Right cardiac atrium (tissue), 5 donors: Measurements from ENCODE around the gene APC. TPM values are rescaled to one million over a fixed set of nuclear protein-coding genes. Genes with fewer than 3 reads are reported as not detected.

ENCODE experiments used
- ATAC-seq, 2 donors: fragments of 200-7000 bp; cut with Tn5 transposase; one replicate each; pipeline versions ENCODE4 v1.8.0 to v1.9.1; 2020; ENCODE audit warnings: moderate library complexity in 2 of 2, mild to moderate bottlenecking in 1 of 2
- DNase-seq, 3 donors: peaks; one replicate each; pipeline ENCODE4 v3.0.0-alpha.2; 2020
- H3K27ac ChIP-seq: one replicate; pipeline ENCODE4 v1.5.1; 2013; ENCODE audit warnings: mild to moderate bottlenecking, low read length, control low read depth, moderate library complexity
- H3K27me3 ChIP-seq: one replicate; pipeline ENCODE4 v1.6.1; 2013; ENCODE audit not compliant: control insufficient read depth, insufficient read depth
- H3K4me1 ChIP-seq: one replicate; pipeline ENCODE4 v1.6.1; 2013; ENCODE audit warnings: low read length; ENCODE audit not compliant: control insufficient read depth, insufficient read depth
- H3K4me3 ChIP-seq: one replicate; pipeline ENCODE4 v1.5.1; 2013; ENCODE audit warnings: low read length, control low read depth
- H3K9me3 ChIP-seq: one replicate; pipeline ENCODE4 v1.6.1; 2013; ENCODE audit warnings: low read length; ENCODE audit not compliant: control insufficient read depth
- WGBS: extraction: QIAGEN DNeasy Blood & Tissue Kit; methylation state at CpG from one replicate; pipeline ENCODE4 v1.1.7; 2013; 5-methylcytosine and 5-hydroxymethylcytosine counted together
- intact Hi-C, 4 donors: fragments of 100-400 bp; cut with DNase I; formaldehyde crosslinking; loops; one replicate each; pipeline versions ENCODE4 v1.11.0 to v1.14.0; 2022 to 2023
- polyA plus RNA-seq: library from polyadenylated mRNA; stranded (reverse); fragments of 200-250 nt; gene quantifications from one replicate; pipeline ENCODE4 v1.2.3, GENCODE V29; 2013
- total RNA-seq, 4 donors: library from RNA; stranded (reverse); fragmentation: NEBNext Ultra II Directional; extraction: Animal tissue kit (Norgen Biotek cat#: 25700); gene quantifications; one replicate each; pipeline ENCODE4 v1.2.1, GENCODE V29; 2021
- donor health status: healthy with polysubstance abuse.
- donor health status: DM: no; HTN: yes; CAD: no.
- donor health status: DM: no; HTN: no; CAD: no.
- donor health status: DM: no; HTN: yes; CAD: no; lungs with severe emphysema.
- donor health status: DM: yes; HTN: yes; CAD: no.

Gene APC
- total and polyA plus RNA-seq, 5 donors: 5.4 to 46.3 (median 41.6) TPM

DNA sequence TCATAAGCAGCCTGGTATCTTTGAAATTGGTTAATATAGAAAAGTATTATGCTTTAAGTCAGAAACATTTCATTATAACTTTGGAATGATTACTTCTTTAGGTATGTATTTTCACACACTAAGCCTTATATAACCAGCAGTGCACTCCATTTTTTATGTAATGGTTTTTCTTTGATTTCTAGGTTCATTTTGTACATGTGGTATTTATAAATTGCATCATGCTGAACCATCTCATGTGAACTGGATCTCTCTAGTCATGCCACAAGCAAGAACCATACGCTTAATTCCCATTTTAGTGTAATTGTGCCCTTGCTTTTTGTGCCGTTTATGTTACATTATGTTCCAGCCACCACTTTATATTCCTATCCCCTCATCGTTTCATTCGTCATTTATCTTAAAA, 84.8 kb downstream of the APC start:
- WGBS: 69% methylated on average over 4 of the region's 4 CpGs
- no peak overlapping the region for H3K4me3 ChIP-seq
- no peak overlapping the region for H3K27ac ChIP-seq
- no peak for ATAC-seq
- no peak for DNase-seq
- intact Hi-C loops: no loop called here
- H3K9me3 ChIP-seq: no peaks in the 10 kb centered on the region
- H3K4me1 ChIP-seq: no peaks in the 10 kb centered on the region
- H3K27me3 ChIP-seq: no peaks in the 10 kb centered on the region

DNA sequence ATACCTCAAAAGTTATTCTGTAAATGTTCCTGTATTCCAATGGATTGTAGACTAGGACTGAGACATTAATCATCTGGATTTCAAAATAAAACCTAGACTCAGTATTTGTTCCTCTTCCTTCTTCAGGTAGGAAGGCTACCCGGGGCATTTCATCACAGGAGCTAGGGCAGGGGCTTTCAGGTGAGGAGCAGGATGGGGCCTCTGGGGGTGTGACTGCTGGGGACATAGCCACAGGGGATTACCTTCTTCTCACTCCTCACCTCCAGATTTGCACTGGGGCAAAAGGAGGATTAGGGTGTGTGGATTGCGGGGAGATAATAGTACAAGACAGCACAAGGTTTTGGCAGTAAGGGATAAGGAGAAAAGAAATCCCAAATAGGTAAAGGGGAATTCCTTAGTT, 85.5 kb downstream of the APC start:
- H3K9me3 ChIP-seq: no peaks in the 10 kb centered on the region
- 86% methylated on average over 2 of the region's 2 CpGs for WGBS
- intact Hi-C loops: no loop called here
- ATAC-seq (no peak), DNase-seq (no peak)
- H3K4me3 ChIP-seq: no peak overlapping the region
- H3K4me1 ChIP-seq: no peaks in the 10 kb centered on the region
- no peak overlapping the region for H3K27ac ChIP-seq
- H3K27me3 ChIP-seq: no peaks in the 10 kb centered on the region

DNA sequence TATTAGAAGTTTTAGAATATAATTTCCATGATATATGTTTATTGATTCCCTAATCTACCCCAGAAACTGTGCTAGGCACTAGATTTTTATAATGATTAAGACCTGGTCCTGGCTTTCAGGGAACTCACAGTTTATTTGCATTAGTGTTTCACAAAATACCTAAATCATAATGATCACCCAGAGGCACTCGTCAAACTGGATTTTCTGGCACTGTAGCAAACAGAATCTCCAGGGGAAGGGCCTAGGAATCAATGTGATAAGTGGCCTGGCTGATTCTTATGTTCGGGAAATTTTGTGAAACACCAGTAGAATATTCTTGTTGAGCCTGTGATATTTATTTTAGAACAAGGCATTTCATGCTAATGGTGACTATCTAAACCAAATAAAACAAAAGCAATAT, 86.0 kb downstream of the APC start:
- H3K4me3 ChIP-seq: no peak overlapping the region
- H3K9me3 ChIP-seq: no peaks in the 10 kb centered on the region
- H3K27me3 ChIP-seq: no peaks in the 10 kb centered on the region
- intact Hi-C loops: no loop called here
- WGBS: 90% methylated on average over 2 of the region's 2 CpGs
- H3K27ac ChIP-seq: no peak overlapping the region
- ATAC-seq (no peak), DNase-seq (no peak)
- no peaks in the 10 kb centered on the region for H3K4me1 ChIP-seq

DNA sequence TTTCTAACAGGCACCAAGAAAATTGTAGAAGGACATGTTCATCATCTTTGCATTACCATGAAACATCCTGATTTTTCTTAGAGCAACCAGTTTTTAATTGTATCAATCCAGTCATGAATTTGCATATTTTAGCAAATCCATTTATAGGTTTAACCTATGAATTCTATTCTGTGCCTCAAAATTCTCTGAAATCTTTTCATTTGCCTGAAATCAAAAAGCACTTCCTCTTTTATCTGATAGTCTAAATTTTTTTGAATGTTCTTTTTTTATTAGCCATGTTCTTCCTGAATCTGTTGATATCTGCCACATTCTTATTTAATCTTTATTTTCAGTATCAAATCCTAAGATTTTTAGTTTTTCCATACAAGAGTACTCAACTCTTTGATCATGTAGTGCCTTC, 86.5 kb downstream of the APC start:
- H3K4me1 ChIP-seq: no peaks in the 10 kb centered on the region
- DNase-seq (no peak), ATAC-seq (no peak)
- H3K9me3 ChIP-seq: no peaks in the 10 kb centered on the region
- intact Hi-C loops: no loop called here
- no peak overlapping the region for H3K27ac ChIP-seq
- no peaks in the 10 kb centered on the region for H3K27me3 ChIP-seq
- H3K4me3 ChIP-seq: no peak overlapping the region

DNA sequence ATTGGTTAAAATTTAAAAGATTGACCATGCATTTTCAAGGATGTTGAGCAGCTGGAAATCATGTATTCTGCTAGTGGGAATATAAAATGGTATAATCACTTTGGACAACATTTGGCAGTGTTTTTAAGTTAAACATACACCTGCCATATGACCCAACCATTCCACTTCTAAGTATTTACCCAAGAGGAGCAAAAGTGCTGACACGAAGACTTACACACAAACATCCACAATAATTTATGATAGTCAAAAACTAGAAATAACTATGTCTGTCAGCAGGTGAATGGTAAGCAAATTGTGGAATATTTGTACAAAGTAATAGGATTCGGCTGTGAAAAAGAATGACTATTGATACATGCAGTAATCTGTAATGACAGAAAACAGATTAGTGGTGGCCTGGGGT, 92.7 kb downstream of the APC start:
- intact Hi-C loops: no loop called here

DNA sequence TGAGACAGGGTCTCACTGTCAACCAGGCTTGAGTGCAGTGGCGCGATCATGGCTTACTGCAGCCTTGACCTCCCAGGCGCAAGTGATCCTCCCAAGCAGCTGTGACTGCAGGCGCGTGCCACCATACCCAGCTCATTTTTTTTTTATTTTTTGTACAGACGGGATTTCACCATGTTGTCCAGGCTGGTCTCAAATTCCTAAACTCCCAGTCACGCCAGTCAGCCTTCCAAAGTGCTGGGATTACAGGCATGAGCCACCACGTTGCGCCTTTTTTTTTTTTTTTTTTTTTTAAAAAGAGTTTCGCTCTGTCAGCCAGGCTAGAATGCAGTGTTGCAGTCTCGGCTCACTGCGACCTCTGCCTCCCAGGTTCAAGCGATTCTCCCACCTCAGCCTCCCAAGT, 96.3 kb downstream of the APC start:
- DNase-seq (no peak), ATAC-seq (no peak)
- intact Hi-C loops: no loop called here
- Histone ChIP-seq H3K9me3 (no peaks in the 10 kb centered on the region), H3K27me3 (no peaks in the 10 kb centered on the region), H3K4me1 (no peaks in the 10 kb centered on the region), H3K4me3 (no peak overlapping the region), H3K27ac (no peak overlapping the region)
- WGBS: 96% methylated on average over 13 of the region's 13 CpGs

More for the DNA sequence above, 92.7 kb downstream of the APC start:
- Histone ChIP-seq H3K4me3 (no peak overlapping the region), H3K4me1 (no peaks in the 10 kb centered on the region), H3K9me3 (no peaks in the 10 kb centered on the region), H3K27ac (no peak overlapping the region), H3K27me3 (no peaks in the 10 kb centered on the region)
- ATAC-seq (no peak), DNase-seq (no peak)
- 99% methylated on average over 2 of the region's 2 CpGs for WGBS

DNA sequence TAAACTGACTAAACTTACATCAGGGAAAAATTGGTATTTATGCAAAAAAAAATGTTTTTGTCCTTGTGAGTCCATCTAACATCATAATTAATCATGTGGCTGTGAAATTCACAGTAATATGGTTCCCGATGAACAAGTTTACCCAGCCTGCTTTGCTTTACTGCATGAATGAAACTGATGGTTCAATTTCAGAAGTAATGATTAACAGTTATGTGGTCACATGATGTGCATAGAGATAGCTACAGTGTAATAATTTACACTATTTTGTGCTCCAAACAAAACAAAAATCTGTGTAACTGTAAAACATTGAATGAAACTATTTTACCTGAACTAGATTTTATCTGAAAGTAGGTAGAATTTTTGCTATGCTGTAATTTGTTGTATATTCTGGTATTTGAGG, 106.8 kb downstream of the APC start:
- 90% methylated on average over 1 of the region's 1 CpG for WGBS
- H3K27ac ChIP-seq: no peak overlapping the region
- H3K27me3 ChIP-seq: no peaks in the 10 kb centered on the region
- H3K9me3 ChIP-seq: no peaks in the 10 kb centered on the region
- no peaks in the 10 kb centered on the region for H3K4me1 ChIP-seq
- DNase-seq (no peak), ATAC-seq (no peak)
- H3K4me3 ChIP-seq: no peak overlapping the region
- intact Hi-C loops: loop anchor here in 1 of 4 donors (10.0 kb wide), 1 partner anchor 290 kb away; no protein-coding TSS in a partner anchor

DNA sequence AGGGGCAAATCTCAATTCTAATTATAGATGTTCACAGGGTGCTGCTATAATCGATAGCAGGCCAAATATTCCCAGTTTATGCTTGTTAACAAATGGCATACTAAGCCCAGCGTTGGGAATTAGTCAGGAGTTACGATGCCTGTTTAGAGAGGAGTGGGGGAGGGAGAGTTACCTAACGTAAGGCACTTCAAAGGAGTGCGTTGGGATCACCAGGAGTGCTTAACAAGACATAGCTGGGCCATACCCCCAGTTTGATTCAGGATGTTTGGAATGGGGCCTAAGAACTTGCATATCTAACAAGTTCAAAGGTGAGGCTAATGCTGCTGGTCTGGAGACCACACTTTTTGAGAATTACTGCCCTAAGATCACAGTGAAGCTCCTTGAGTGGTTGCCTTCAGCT, 108.9 kb downstream of the APC start:
- no peaks in the 10 kb centered on the region for H3K27me3 ChIP-seq
- H3K4me1 ChIP-seq: no peaks in the 10 kb centered on the region
- H3K4me3 ChIP-seq: no peak overlapping the region
- no peak for ATAC-seq
- intact Hi-C loops: loop anchor here in 1 of 4 donors (10.0 kb wide), 1 partner anchor 292 kb away; no protein-coding TSS in a partner anchor
- no peak for DNase-seq
- WGBS: 80% methylated on average over 5 of the region's 5 CpGs
- no peaks in the 10 kb centered on the region for H3K9me3 ChIP-seq
- H3K27ac ChIP-seq: no peak overlapping the region

DNA sequence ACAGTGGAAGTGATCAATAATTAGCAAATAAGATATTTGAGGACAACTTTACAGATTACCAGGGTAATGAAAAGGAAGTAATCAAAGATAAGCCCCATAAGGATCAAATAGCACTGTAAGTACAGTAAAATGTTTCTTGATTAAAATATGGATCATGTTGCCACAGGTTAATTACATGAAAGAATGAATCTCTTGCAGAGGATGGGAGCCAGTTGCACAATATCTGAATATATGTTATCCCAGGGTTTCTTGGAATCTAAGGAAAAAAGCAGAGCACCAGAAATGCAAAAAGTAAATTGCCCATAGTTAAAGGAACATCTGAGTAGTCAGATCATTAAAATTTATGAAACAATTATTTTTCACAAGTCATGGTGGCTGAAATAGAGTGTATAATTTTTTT, 109.6 kb downstream of the APC start:
- H3K4me3 ChIP-seq: no peak overlapping the region
- intact Hi-C loops: loop anchor here in 1 of 4 donors (10.0 kb wide), 1 partner anchor 293 kb away; no protein-coding TSS in a partner anchor

DNA sequence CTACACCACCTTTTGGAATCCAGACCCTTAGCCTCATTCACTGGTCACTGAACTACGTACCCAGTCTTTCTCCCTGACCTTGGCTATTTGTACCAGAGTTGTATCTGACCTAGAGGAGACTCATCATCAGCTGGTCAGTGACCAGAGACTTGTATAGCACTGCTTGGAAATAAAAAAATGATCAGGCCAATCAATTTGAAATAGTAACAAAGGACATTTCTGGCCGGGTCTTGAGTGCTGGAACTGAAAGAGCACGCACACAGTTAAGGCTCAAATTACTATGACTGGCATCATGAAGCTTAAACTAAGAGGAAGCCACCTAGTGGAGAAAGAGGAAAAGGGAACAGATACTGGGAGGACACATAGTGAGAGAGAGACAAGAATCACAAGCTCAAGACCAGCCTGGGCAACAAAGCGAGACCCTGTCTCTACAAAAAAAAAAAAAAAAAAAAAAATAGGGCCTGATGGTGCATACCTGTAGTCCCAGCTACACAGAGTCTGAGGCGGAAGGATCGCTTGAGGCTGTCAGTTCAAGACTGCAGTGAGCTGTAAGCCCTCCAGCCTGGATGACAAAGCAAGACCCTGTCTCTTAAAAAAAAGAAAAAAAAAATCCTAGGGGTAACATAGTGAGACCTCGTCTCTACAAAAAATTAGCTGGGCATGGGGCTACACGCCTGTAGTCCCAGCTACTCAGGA, 110.6 kb downstream of the APC start:
- intact Hi-C loops: loop anchor here in 1 of 4 donors (10.0 kb wide), 1 partner anchor 293 kb away; no protein-coding TSS in a partner anchor
- DNase-seq: peak in 1 of 3 donors; percentile 24
- H3K4me1 ChIP-seq: no peaks in the 10 kb centered on the region
- no peaks in the 10 kb centered on the region for H3K27me3 ChIP-seq
- no peaks in the 10 kb centered on the region for H3K9me3 ChIP-seq
- no peak overlapping the region for H3K27ac ChIP-seq
- peak; percentile 89 for ATAC-seq
- 44% methylated on average over 8 of the region's 8 CpGs for WGBS
- no peak overlapping the region for H3K4me3 ChIP-seq

More for the DNA sequence above, 109.6 kb downstream of the APC start:
- H3K4me1 ChIP-seq: no peaks in the 10 kb centered on the region
- no peak overlapping the region for H3K27ac ChIP-seq
- no peaks in the 10 kb centered on the region for H3K27me3 ChIP-seq
- no peak for DNase-seq
- H3K9me3 ChIP-seq: no peaks in the 10 kb centered on the region
- no peak for ATAC-seq

DNA sequence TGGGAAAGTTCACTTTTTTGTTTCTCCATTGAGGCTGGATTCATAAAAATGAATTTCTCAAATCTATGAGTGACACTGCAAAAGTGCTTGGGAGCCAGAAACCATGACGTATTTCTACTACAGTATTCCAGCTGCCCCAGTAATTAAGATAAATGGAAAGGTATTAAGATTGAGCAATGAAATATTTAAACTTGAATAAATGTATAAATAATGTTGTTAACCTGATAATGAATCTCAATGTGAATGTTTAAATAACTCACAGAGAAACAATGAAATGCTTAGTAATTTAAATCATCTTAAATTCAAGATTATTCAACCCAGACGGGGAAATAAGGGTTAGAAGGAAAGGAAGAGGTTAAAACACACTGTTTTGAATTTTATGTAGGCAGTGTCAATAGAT, 112.2 kb downstream of the APC start:
- intact Hi-C loops: loop anchor here in 1 of 4 donors (10.0 kb wide), 1 partner anchor 295 kb away; no protein-coding TSS in a partner anchor
- no peak for ATAC-seq
- WGBS: 65% methylated on average over 2 of the region's 2 CpGs

DNA sequence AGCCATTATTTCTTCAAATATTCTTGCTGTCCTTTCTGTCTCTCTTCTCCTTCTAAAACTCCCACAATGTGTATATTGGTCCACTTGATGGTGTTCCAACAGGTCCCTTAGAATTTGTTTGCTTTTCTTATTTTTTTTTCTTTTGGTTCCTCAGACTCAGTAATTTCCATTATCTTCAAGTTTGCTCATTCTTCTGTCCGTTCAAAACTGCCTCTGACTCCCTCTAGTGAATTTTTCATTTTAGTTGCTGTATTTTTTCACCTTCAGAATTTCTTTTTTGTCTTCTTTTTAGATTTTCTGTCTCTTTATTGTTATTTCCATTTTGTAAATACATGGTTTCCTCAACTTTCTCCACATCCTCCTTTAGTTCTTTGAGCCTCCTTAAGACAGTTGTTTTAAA, 117.0 kb downstream of the APC start:
- Histone ChIP-seq H3K4me3 (no peak overlapping the region), H3K27me3 (no peaks in the 10 kb centered on the region), H3K4me1 (no peaks in the 10 kb centered on the region), H3K9me3 (no peaks in the 10 kb centered on the region), H3K27ac (no peak overlapping the region)
- ATAC-seq (no peak), DNase-seq (no peak)
- intact Hi-C loops: no loop called here
- 51% methylated on average over 1 of the region's 1 CpG for WGBS

More for the DNA sequence above, 112.2 kb downstream of the APC start:
- Histone ChIP-seq H3K27ac (no peak overlapping the region), H3K4me3 (no peak overlapping the region), H3K27me3 (no peaks in the 10 kb centered on the region), H3K4me1 (no peaks in the 10 kb centered on the region), H3K9me3 (no peaks in the 10 kb centered on the region)
- no peak for DNase-seq
